GM23338 (cell line): ENCODE measurements around the gene HACE1. TPM values are rescaled to one million over a fixed set of nuclear protein-coding genes. Genes with fewer than 3 reads are reported as not detected.

Source experiments
- ATAC-seq: fragments of 200-7000 bp; cut with Tn5 transposase; 3 replicates; pipeline ENCODE4 v1.9.1; 2020
- DNase-seq: peaks from one replicate; pipeline ENCODE4 v3.0.0-alpha.2; 2015; ENCODE audit warnings: low spot score
- H2AFZ ChIP-seq: fragments of 200-600 bp; sonication (generic); 2 replicates; pipeline ENCODE4 v1.8.0; 2016; ENCODE audit warnings: antibody characterized with exemption, mild to moderate bottlenecking, moderate library complexity
- H3F3A ChIP-seq: fragments of 200-600 bp; sonication (generic); replicated peaks from 2 replicates; pipeline ENCODE4 v1.8.0; 2017; ENCODE audit warnings: antibody characterized with exemption, mixed run types, low read depth
- H3K27ac ChIP-seq: fragments of 200-600 bp; sonication (generic); 2 replicates; pipeline ENCODE4 v1.6.1; 2016; ENCODE audit warnings: low read depth
- H3K27me3 ChIP-seq: fragments of 200-600 bp; sonication (generic); 2 replicates; pipeline ENCODE4 v1.8.0; 2016; ENCODE audit warnings: mild to moderate bottlenecking, mixed run types, moderate library complexity; ENCODE audit not compliant: insufficient read depth
- H3K36me3 ChIP-seq: fragments of 200-600 bp; sonication (generic); 2 replicates; pipeline ENCODE4 v1.8.0; 2016; ENCODE audit warnings: mild to moderate bottlenecking; ENCODE audit not compliant: insufficient read depth
- H3K4me1 ChIP-seq: fragments of 200-600 bp; sonication (generic); 2 replicates; pipeline ENCODE4 v1.8.0; 2016; ENCODE audit warnings: mild to moderate bottlenecking, moderate library complexity; ENCODE audit not compliant: insufficient read depth
- H3K4me2 ChIP-seq: fragments of 200-600 bp; sonication (generic); 2 replicates; pipeline ENCODE4 v1.7.1; 2017; ENCODE audit warnings: mixed run types
- H3K4me3 ChIP-seq: fragments of 200-600 bp; sonication (generic); 2 replicates; pipeline ENCODE4 v1.6.1; 2016; ENCODE audit warnings: mixed run types
- H3K79me2 ChIP-seq: fragments of 200-600 bp; sonication (generic); replicated peaks from 2 replicates; pipeline ENCODE4 v1.8.0; 2017; ENCODE audit warnings: mild to moderate bottlenecking; ENCODE audit not compliant: insufficient read depth
- H3K9me2 ChIP-seq: fragments of 200-600 bp; sonication (generic); 2 replicates; pipeline ENCODE4 v1.8.0; 2017; ENCODE audit not compliant: insufficient read depth
- H4K20me1 ChIP-seq: fragments of 200-600 bp; sonication (generic); replicated peaks from 2 replicates; pipeline ENCODE4 v1.8.0; 2017; ENCODE audit warnings: mild to moderate bottlenecking; ENCODE audit not compliant: insufficient read depth
- H3K27ac Mint-ChIP-seq: 2 replicates; pipeline ENCODE4 v1.8.0; 2020; ENCODE audit warnings: inconsistent platforms, mild to moderate bottlenecking, moderate library complexity, mixed read lengths
- H3K27me3 Mint-ChIP-seq: 3 replicates; pipeline ENCODE4 v1.8.0; 2022; ENCODE audit warnings: low read depth, mild to moderate bottlenecking, moderate library complexity, mixed read lengths, inconsistent platforms; ENCODE audit not compliant: insufficient read depth, poor library complexity
- H3K36me3 Mint-ChIP-seq: 3 replicates; pipeline ENCODE4 v1.8.0; 2021; ENCODE audit warnings: low read depth, mild to moderate bottlenecking, inconsistent platforms, moderate library complexity, mixed read lengths
- H3K4me1 Mint-ChIP-seq: 3 replicates; pipeline ENCODE4 v1.8.0; 2020; ENCODE audit warnings: mild to moderate bottlenecking, inconsistent platforms, mixed read lengths
- H3K4me3 Mint-ChIP-seq: 3 replicates; pipeline ENCODE4 v1.8.0; 2021; ENCODE audit warnings: moderate library complexity, mild to moderate bottlenecking, inconsistent platforms, mixed read lengths
- H3K9me3 Mint-ChIP-seq: 3 replicates; pipeline ENCODE4 v1.8.0; 2020; ENCODE audit warnings: moderate library complexity, mild to moderate bottlenecking, inconsistent platforms, mixed read lengths
- ETS1 ChIP-seq: IDR thresholded peaks from 2 replicates; pipeline ENCODE4 v1.6.1; 2016; ENCODE audit warnings: antibody characterized with exemption
- EZH2phosphoT487 ChIP-seq: fragments of 200-600 bp; sonication (generic); IDR thresholded peaks from one replicate; pipeline ENCODE4 v1.8.1; 2018; ENCODE audit warnings: antibody characterized with exemption; ENCODE audit not compliant: unreplicated experiment
- JUNB ChIP-seq: IDR thresholded peaks from one replicate; pipeline ENCODE4 v1.6.1; 2016; ENCODE audit warnings: antibody characterized with exemption; ENCODE audit not compliant: unreplicated experiment
- NANOG ChIP-seq: IDR thresholded peaks from 2 replicates; pipeline ENCODE4 v1.6.1; 2016; ENCODE audit warnings: antibody characterized with exemption, borderline replicate concordance
- REST ChIP-seq: IDR thresholded peaks from one replicate; pipeline ENCODE4 v1.6.1; 2018; ENCODE audit warnings: antibody characterized with exemption; ENCODE audit not compliant: unreplicated experiment
- STAT1 ChIP-seq: IDR thresholded peaks from one replicate; pipeline ENCODE4 v1.6.1; 2016; ENCODE audit warnings: antibody characterized with exemption; ENCODE audit not compliant: unreplicated experiment
- polyA plus RNA-seq: library from polyadenylated mRNA; unstranded; fragments of >200 nt; fragmentation: Nextera tagmentation; extraction: Ambion mirVana; gene quantifications from 2 replicates; pipeline ENCODE4 v1.2.1, GENCODE V29; 2016
- total RNA-seq: library from RNA; depleted of rRNA; stranded (reverse); fragments of >200 nt; shearing (Covaris generic); gene quantifications from 2 replicates; pipeline ENCODE4 v1.2.3, GENCODE V29; 2014
- TF ChIP-seq, protein P1 (sequence below): fragments of 250-450 bp; sonication (Bioruptor Pico); IDR thresholded peaks from 2 replicates; pipeline ENCODE4 v1.5.0; 2020; ENCODE audit warnings: mild to moderate bottlenecking, moderate library complexity

Gene HACE1
- total and polyA plus RNA-seq, 2 experiments from 2014 or later = 8.6 to 28.7 TPM

DNA sequence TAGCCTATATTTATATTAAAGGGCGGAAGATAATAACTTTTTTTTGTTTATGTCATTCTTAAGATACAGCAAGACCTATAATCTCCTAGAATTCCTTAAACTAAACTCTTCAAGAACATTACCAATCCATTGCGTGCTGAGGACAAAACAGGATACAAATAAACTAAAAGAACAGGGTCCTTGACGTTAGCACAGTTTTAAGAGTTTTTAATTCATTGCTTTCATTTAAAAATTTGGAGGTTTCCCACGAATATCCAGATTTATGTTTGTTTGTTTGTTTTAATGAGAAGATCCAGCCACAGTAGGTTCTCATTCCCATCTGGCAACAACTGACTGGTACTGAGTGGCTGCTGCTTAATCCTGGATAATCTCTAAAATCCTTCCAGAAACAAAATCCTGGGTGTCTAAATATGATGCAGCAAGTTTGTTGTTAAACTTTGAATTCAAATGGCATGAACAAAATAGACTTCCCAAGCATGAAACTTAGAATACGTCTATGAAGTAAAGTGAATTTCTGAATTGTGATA lies 153.7 kb downstream of the HACE1 start:
- Mint-ChIP-seq H3K9me3 (no peaks in the 10 kb centered on the region), H3K4me1 (peaks cover 13% of the 10 kb centered on the region; the same call in 2 of the 3 replicates), H3K4me3 (no peak overlapping the region), H3K27ac (no peak overlapping the region), H3K36me3 (0 out of 3 replicates have a peak, but pooled peaks cover 3% of the 10 kb centered on the region), H3K27me3 (no peaks in the 10 kb centered on the region)
- Histone ChIP-seq H3K79me2 (no peaks in the 10 kb centered on the region), H3K27me3 (no peaks in the 10 kb centered on the region), H3K4me1 (no peaks in the 10 kb centered on the region), H3K27ac (no peak overlapping the region), H3F3A (no peaks in the 10 kb centered on the region), H3K9me2 (no peaks in the 10 kb centered on the region), H3K36me3 (no peaks in the 10 kb centered on the region), H3K4me2 (no peak overlapping the region), H2AFZ (no peak overlapping the region), H3K4me3 (no peak overlapping the region), H4K20me1 (no peaks in the 10 kb centered on the region)
- DNase-seq (no peak), ATAC-seq (no peak)
- TF ChIP-seq NANOG (no peak), EZH2phosphoT487 (no peak), ETS1 (no peak), JUNB (no peak), STAT1 (no peak), REST (no peak)
- TF ChIP-seq, protein P1, sequence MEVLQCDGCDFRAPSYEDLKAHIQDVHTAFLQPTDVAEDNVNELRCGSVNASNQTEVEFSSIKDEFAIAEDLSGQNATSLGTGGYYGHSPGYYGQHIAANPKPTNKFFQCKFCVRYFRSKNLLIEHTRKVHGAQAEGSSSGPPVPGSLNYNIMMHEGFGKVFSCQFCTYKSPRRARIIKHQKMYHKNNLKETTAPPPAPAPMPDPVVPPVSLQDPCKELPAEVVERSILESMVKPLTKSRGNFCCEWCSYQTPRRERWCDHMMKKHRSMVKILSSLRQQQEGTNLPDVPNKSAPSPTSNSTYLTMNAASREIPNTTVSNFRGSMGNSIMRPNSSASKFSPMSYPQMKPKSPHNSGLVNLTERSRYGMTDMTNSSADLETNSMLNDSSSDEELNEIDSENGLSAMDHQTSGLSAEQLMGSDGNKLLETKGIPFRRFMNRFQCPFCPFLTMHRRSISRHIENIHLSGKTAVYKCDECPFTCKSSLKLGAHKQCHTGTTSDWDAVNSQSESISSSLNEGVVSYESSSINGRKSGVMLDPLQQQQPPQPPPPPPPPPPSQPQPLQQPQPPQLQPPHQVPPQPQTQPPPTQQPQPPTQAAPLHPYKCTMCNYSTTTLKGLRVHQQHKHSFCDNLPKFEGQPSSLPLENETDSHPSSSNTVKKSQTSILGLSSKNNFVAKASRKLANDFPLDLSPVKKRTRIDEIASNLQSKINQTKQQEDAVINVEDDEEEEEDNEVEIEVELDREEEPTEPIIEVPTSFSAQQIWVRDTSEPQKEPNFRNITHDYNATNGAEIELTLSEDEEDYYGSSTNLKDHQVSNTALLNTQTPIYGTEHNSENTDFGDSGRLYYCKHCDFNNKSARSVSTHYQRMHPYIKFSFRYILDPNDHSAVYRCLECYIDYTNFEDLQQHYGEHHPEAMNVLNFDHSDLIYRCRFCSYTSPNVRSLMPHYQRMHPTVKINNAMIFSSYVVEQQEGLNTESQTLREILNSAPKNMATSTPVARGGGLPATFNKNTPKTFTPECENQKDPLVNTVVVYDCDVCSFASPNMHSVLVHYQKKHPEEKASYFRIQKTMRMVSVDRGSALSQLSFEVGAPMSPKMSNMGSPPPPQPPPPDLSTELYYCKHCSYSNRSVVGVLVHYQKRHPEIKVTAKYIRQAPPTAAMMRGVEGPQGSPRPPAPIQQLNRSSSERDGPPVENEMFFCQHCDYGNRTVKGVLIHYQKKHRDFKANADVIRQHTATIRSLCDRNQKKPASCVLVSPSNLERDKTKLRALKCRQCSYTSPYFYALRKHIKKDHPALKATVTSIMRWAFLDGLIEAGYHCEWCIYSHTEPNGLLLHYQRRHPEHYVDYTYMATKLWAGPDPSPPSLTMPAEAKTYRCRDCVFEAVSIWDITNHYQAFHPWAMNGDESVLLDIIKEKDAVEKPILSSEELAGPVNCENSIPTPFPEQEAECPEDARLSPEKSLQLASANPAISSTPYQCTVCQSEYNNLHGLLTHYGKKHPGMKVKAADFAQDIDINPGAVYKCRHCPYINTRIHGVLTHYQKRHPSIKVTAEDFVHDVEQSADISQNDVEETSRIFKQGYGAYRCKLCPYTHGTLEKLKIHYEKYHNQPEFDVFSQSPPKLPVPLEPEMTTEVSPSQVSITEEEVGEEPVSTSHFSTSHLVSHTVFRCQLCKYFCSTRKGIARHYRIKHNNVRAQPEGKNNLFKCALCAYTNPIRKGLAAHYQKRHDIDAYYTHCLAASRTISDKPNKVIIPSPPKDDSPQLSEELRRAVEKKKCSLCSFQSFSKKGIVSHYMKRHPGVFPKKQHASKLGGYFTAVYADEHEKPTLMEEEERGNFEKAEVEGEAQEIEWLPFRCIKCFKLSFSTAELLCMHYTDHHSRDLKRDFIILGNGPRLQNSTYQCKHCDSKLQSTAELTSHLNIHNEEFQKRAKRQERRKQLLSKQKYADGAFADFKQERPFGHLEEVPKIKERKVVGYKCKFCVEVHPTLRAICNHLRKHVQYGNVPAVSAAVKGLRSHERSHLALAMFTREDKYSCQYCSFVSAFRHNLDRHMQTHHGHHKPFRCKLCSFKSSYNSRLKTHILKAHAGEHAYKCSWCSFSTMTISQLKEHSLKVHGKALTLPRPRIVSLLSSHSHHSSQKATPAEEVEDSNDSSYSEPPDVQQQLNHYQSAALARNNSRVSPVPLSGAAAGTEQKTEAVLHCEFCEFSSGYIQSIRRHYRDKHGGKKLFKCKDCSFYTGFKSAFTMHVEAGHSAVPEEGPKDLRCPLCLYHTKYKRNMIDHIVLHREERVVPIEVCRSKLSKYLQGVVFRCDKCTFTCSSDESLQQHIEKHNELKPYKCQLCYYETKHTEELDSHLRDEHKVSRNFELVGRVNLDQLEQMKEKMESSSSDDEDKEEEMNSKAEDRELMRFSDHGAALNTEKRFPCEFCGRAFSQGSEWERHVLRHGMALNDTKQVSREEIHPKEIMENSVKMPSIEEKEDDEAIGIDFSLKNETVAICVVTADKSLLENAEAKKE = no peak
